Upper lobe of left lung (tissue), 6 donors: Measurements from ENCODE around the gene PALM. TPM values are rescaled to one million over a fixed set of nuclear protein-coding genes. Genes with fewer than 3 reads are reported as not detected.

Source experiments
- ATAC-seq, 2 donors: fragments of 200-7000 bp; cut with Tn5 transposase; one replicate each; pipeline ENCODE4 v1.9.1; 2022; ENCODE audit warnings: mild to moderate bottlenecking in 2 of 2, moderate library complexity in 2 of 2; ENCODE audit not compliant: low FRiP score in 2 of 2
- DNase-seq, 2 donors: peaks; one replicate each; pipeline ENCODE4 v3.0.0-alpha.2; 2019 to 2020
- H3K27ac ChIP-seq, 4 donors: fragments of 200-600 bp; sonication (generic); one replicate each; pipeline ENCODE4 v1.5.1; 2016 to 2019
- H3K27me3 ChIP-seq, 4 donors: fragments of 200-600 bp; sonication (generic); one replicate each; pipeline ENCODE4 v1.5.1; 2017 to 2019
- H3K36me3 ChIP-seq, 4 donors: fragments of 200-600 bp; sonication (generic); one replicate each; pipeline ENCODE4 v1.5.1; 2016 to 2019
- H3K4me1 ChIP-seq, 4 donors: fragments of 200-600 bp; sonication (generic); one replicate each; pipeline ENCODE4 v1.5.1; 2018 to 2019
- H3K4me3 ChIP-seq, 4 donors: fragments of 200-600 bp; sonication (generic); one replicate each; pipeline ENCODE4 v1.5.1; 2017 to 2019; ENCODE audit warnings: mild to moderate bottlenecking in 2 of 4, moderate library complexity in 1 of 4
- H3K9me3 ChIP-seq, 4 donors: fragments of 200-600 bp; sonication (generic); one replicate each; pipeline ENCODE4 v1.5.1; 2018 to 2019
- CTCF ChIP-seq, 6 experiments: fragments of 450-650 bp in 4 of 6; fragments of 200-600 bp in 2 of 6; sonication (generic) in 2 of 6; IDR thresholded peaks; one replicate each; pipeline ENCODE4 v1.5.1; 2016 to 2019; ENCODE audit warnings: antibody characterized with exemption in 6 of 6
- EP300 ChIP-seq, 4 donors: sonication (generic); formaldehyde crosslinking; IDR thresholded peaks; one replicate each; pipeline ENCODE4 v1.5.1; 2017; ENCODE audit warnings: antibody characterized with exemption in 4 of 4, control low read depth in 2 of 4
- POLR2A ChIP-seq, 4 donors: fragments of 450-650 bp; IDR thresholded peaks; one replicate each; pipeline ENCODE4 v1.5.1; 2016 to 2017; ENCODE audit warnings: antibody characterized with exemption in 4 of 4, mild to moderate bottlenecking in 2 of 4
- POLR2AphosphoS5 ChIP-seq, 2 donors: sonication (generic); formaldehyde crosslinking; IDR thresholded peaks; one replicate each; pipeline ENCODE4 v1.5.1; 2017; ENCODE audit warnings: antibody characterized with exemption in 2 of 2
- WGBS, 2 donors: methylation state at CpG; one replicate each; pipeline ENCODE4 v1.1.5; 2017 to 2018; 5-methylcytosine and 5-hydroxymethylcytosine counted together
- total RNA-seq, 6 donors: library from RNA; depleted of rRNA in 4 of 6; stranded (reverse); fragments of >200 nt in 4 of 6; gene quantifications; one replicate each; pipeline versions ENCODE4 v1.1.0 to v1.2.1, GENCODE V29; 2016 to 2021
- donor health status: DM: no; HTN: no; CAD: no; lungs with moderate emphysema.
- donor health status: DM: no; HTN: yes; CAD: no; lungs with severe emphysema.

Gene PALM
- total RNA-seq, 6 donors from 2014 or later, result 12.5 to 65.6 (median 37.4) TPM

- DNase-seq (peak in 1 of 2 donors; percentile 82), ATAC-seq (no peak)
- H3K27ac ChIP-seq, result no peak overlapping the region
- peaks cover 0 to 16% (median 6%) of the 10 kb centered on the region in 4 donors for H3K36me3 ChIP-seq
- H3K27me3 ChIP-seq, result no peaks in the 10 kb centered on the region
- no peak overlapping the region for H3K4me3 ChIP-seq
- H3K9me3 ChIP-seq, result peaks cover 0 to 24% (median 9%) of the 10 kb centered on the region in 4 donors
- WGBS, 2 donors, result 96 to 100% methylated on average over 15 to 43 of the region's 43 CpGs
- TF ChIP-seq CTCF (IDR thresholded peaks at IDR 0.05) (no peak), EP300 (IDR thresholded peaks at IDR 0.05) (no peak), POLR2AphosphoS5 (IDR thresholded peaks at IDR 0.05) (no peak), POLR2A (IDR thresholded peaks at IDR 0.05) (no peak)
- H3K4me1 ChIP-seq, result peaks cover 0 to 9% (median 2%) of the 10 kb centered on the region in 4 donors
Measured at GRCh38 chr19:746208-746819, 37.6 kb downstream of the PALM start.

- peaks cover 0 to 24% (median 9%) of the 10 kb centered on the region in 4 donors for H3K9me3 ChIP-seq
- H3K4me1 ChIP-seq, result peaks cover 0 to 15% (median 3%) of the 10 kb centered on the region in 4 donors
- no peaks in the 10 kb centered on the region for H3K27me3 ChIP-seq
- peaks cover 0 to 16% (median 6%) of the 10 kb centered on the region in 4 donors for H3K36me3 ChIP-seq
- no peak for TF ChIP-seq CTCF (IDR thresholded peaks at IDR 0.05)
- no peak for TF ChIP-seq POLR2AphosphoS5 (IDR thresholded peaks at IDR 0.05)
- TF ChIP-seq POLR2A (IDR thresholded peaks at IDR 0.05), result no peak
- TF ChIP-seq EP300 (IDR thresholded peaks at IDR 0.05), result no peak
- ATAC-seq, result no peak
- DNase-seq, result peak in 1 of 2 donors; percentile 82
- H3K4me3 ChIP-seq, result no peak overlapping the region
- WGBS, 2 donors, result 98 to 100% methylated on average over 12 to 18 of the region's 22 CpGs
- H3K27ac ChIP-seq, result no peak overlapping the region
Measured at GRCh38 chr19:746956-747355, 38.2 kb downstream of the PALM start.

- Histone ChIP-seq H3K36me3 (peaks cover 0 to 16% (median 6%) of the 10 kb centered on the region in 4 donors), H3K27me3 (no peaks in the 10 kb centered on the region), H3K9me3 (peaks cover 0 to 24% (median 9%) of the 10 kb centered on the region in 4 donors), H3K4me1 (peaks cover 0 to 22% (median 3%) of the 10 kb centered on the region in 4 donors), H3K4me3 (no peak overlapping the region), H3K27ac (no peak overlapping the region)
- DNase-seq (peak in 1 of 2 donors; percentile 64), ATAC-seq (no peak)
- WGBS, 2 donors, result 92 to 100% methylated on average over 4 to 23 of the region's 28 CpGs
- no peak for TF ChIP-seq POLR2A (IDR thresholded peaks at IDR 0.05)
Measured at GRCh38 chr19:747432-748273, 38.9 kb downstream of the PALM start.

- Histone ChIP-seq H3K27me3 (no peaks in the 10 kb centered on the region), H3K4me3 (no peak overlapping the region), H3K27ac (no peak overlapping the region), H3K36me3 (peaks cover 0 to 16% (median 6%) of the 10 kb centered on the region in 4 donors), H3K4me1 (peaks cover 0 to 28% (median 8%) of the 10 kb centered on the region in 4 donors), H3K9me3 (peaks cover 0 to 24% (median 9%) of the 10 kb centered on the region in 4 donors)
- TF ChIP-seq EP300 (IDR thresholded peaks at IDR 0.05), result no peak
- TF ChIP-seq CTCF (IDR thresholded peaks at IDR 0.05), result no peak
- TF ChIP-seq POLR2AphosphoS5 (IDR thresholded peaks at IDR 0.05), result no peak
- TF ChIP-seq POLR2A (IDR thresholded peaks at IDR 0.05), result no peak
- 64 to 90% methylated on average over 2 to 13 of the region's 14 CpGs for WGBS, 2 donors
- peak; percentile 40 to 85 for DNase-seq
- no peak for ATAC-seq
Measured at GRCh38 chr19:748274-748598, 39.5 kb downstream of the PALM start.

- TF ChIP-seq EP300 (IDR thresholded peaks at IDR 0.05) (no peak), POLR2AphosphoS5 (IDR thresholded peaks at IDR 0.05) (no peak), CTCF (IDR thresholded peaks at IDR 0.05) (no peak), POLR2A (IDR thresholded peaks at IDR 0.05) (no peak)
- Histone ChIP-seq H3K9me3 (peaks cover 0 to 16% (median 7%) of the 10 kb centered on the region in 4 donors), H3K36me3 (peaks cover 0 to 16% (median 6%) of the 10 kb centered on the region in 4 donors), H3K27me3 (no peaks in the 10 kb centered on the region), H3K27ac (no peak overlapping the region), H3K4me3 (no peak overlapping the region), H3K4me1 (peaks cover 5 to 33% (median 10%) of the 10 kb centered on the region in 4 donors)
- WGBS, 2 donors, result 79 to 80% methylated on average over 13 to 14 of the region's 14 CpGs
- no peak for ATAC-seq
- no peak for DNase-seq
Measured at GRCh38 chr19:749811-750210, 41.1 kb downstream of the PALM start.
